HG03066 (cell line): ENCODE data around the gene TBXT.

Experiments used
- ATAC-seq: cut with Tn5 transposase; IDR thresholded peaks from one replicate; pipeline ENCODE4 v1.9.1; 2021; ENCODE audit warnings: low read depth; ENCODE audit not compliant: unreplicated experiment

TBXT gene

DNA sequence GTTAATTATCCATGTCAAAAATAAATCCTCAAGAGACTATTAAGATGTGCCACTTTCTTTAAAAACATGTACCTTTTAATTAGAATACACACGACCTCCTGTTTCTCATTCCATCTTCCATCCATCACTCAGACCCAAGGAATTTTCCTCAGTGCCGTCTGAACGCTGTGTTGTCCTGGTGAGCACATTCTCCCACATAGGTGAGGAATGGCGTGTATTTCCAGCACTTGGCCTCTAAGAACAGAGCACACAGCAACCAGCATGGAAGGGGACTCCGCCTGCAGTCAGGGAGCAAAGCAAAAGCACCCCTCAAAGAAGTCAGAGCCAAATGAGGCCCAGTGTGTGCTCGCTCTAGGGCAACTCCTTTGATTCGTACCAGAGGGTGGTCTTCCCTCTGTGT lies 45.9 kb downstream of the TBXT start:
- ATAC-seq: no peak

DNA sequence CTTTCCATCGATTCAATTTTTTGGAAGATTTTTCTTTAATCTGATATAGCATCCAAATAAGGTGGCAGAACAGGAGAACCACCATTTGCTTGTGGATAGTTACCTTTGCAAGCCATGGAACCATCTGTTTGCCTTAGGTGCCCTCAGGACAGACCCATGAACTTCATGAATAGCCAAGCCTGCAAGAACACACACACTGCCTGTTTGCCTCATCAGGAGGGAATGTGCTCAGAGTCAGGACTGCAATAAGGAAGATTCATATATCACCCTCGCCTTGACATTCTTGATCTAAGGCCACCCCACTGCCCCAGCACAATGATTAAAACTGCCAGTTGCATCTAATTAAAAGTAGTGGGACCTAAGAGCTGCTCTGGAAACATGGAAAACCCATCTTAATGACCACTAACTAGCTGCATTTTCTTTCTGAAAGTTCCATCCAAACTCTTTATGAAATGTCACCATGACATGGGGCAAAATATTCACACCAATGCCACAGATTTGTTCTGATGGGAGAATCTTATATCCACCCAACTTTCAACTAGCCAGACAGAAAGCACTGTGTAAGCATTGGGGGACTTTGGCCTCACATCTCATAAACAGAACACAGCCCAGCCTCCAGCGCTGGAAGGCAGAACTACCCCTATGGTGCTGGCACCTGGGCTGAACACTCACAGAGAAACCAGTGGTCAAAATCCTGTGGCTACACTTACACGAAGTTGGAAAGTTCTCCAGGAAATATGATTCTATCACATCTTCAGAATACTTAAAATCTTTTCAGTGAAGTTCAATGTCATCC lies 48.3 kb downstream of the TBXT start:
- ATAC-seq: no peak

DNA sequence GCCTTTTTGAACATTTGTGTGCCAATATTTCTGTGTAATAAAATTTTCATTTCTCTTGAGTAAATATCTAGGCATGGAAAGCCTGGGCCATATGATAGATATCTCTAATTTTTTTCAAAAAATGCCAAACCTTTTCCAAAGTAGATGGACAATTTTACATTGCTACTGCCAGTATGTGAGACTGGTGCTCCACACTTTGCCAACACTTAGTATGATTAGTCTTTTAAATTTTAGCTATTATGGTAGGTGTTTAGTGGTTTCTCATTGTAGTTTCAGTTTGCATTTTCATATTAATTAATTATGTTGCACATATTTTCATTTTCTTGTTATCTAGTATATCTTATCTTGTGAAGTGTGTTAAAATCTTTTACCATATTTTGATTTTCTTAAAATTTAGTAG lies 52.0 kb downstream of the TBXT start:
- ATAC-seq: no peak

- no peak for ATAC-seq
These were observed 55.1 kb downstream of the TBXT start for GRCh38 chr6:166112580-166112979.

DNA sequence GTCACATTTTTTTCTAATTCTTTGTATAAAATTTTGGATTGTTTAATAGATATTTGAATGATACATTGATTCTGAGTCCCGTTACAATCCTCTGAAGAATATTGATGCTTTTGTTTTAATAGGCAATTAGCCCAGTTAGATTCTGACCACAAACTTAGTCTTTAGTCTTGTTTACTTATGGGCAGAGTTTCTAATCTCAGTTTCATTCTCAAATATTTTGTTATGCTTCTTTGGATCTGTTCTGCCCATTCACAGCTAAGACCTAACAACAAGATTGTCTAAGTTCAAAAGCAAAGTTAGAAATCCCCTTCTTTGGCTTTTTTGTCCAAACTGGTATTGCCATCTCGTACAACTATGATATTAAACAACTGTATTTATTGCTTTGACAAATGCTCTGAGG lies 58.0 kb downstream of the TBXT start:
- ATAC-seq: no peak
